Keratinocyte (primary cell): ENCODE data around the gene KCNQ2.

Experiments used
- CTCF ChIP-seq, 3 experiments: IDR thresholded peaks in 1 of 3; conservative IDR thresholded peaks in 1 of 3; optimal IDR thresholded peaks in 1 of 3; 2 replicates in 2 of 3; 3 replicates in 1 of 3; pipeline versions ENCODE3 to v1.5.1; 2011; ENCODE audit warnings: low read length in 3 of 3, mild to moderate bottlenecking in 3 of 3, moderate library complexity in 2 of 3, control low read depth in 1 of 3, inconsistent platforms in 1 of 3; ENCODE audit not compliant: insufficient read depth in 2 of 3; ENCODE audit errors: extremely low read depth in 1 of 3
- EZH2 ChIP-seq: IDR thresholded peaks from one replicate; pipeline ENCODE4 v1.6.1; 2012; ENCODE audit warnings: inconsistent platforms, mild to moderate bottlenecking, low read length, moderate library complexity

- TF ChIP-seq CTCF (optimal IDR thresholded peaks at IDR 0.05 in 1 of 3, IDR thresholded peaks at IDR 0.05 in 1 of 3, conservative IDR thresholded peaks at IDR 0.05 in 1 of 3; ENCODE audit: extremely low read depth in 1 of 3, insufficient read depth in 2 of 3, low read length in 3 of 3) = no peak
- TF ChIP-seq EZH2 = no peak
These were observed 63.2 kb downstream of the KCNQ2 start for GRCh38 chr20:63409066-63409833.
